Sigmoid colon (tissue), 4 donors: ENCODE data around the gene PLCH2.

Experiments
- EP300 ChIP-seq, 4 donors: sonication (generic); formaldehyde crosslinking; IDR thresholded peaks; one replicate each; pipeline ENCODE4 v1.6.1; 2017; ENCODE audit warnings: antibody characterized with exemption in 4 of 4
- POLR2A ChIP-seq, 2 donors: fragments of 450-650 bp; IDR thresholded peaks; one replicate each; pipeline ENCODE4 v1.6.1; 2016; ENCODE audit warnings: antibody characterized with exemption in 2 of 2, mild to moderate bottlenecking in 2 of 2, moderate library complexity in 2 of 2
- POLR2AphosphoS5 ChIP-seq, 4 donors: sonication (generic); formaldehyde crosslinking; IDR thresholded peaks; one replicate each; pipeline ENCODE4 v1.6.1; 2017; ENCODE audit warnings: antibody characterized with exemption in 4 of 4
- TF ChIP-seq, protein P1 (sequence below), 4 experiments: fragments of 450-650 bp in 3 of 4; fragments of 200-600 bp in 1 of 4; IDR thresholded peaks; one replicate each; pipeline ENCODE4 v1.5.1; 2016 to 2019; ENCODE audit warnings: antibody characterized with exemption in 4 of 4, mild to moderate bottlenecking in 3 of 4, moderate library complexity in 2 of 4

GRCh38 chr1:2429780-2430591 is 46.1 kb upstream of the PLCH2 start:
- TF ChIP-seq, protein P1, sequence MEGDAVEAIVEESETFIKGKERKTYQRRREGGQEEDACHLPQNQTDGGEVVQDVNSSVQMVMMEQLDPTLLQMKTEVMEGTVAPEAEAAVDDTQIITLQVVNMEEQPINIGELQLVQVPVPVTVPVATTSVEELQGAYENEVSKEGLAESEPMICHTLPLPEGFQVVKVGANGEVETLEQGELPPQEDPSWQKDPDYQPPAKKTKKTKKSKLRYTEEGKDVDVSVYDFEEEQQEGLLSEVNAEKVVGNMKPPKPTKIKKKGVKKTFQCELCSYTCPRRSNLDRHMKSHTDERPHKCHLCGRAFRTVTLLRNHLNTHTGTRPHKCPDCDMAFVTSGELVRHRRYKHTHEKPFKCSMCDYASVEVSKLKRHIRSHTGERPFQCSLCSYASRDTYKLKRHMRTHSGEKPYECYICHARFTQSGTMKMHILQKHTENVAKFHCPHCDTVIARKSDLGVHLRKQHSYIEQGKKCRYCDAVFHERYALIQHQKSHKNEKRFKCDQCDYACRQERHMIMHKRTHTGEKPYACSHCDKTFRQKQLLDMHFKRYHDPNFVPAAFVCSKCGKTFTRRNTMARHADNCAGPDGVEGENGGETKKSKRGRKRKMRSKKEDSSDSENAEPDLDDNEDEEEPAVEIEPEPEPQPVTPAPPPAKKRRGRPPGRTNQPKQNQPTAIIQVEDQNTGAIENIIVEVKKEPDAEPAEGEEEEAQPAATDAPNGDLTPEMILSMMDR (IDR thresholded peaks at IDR 0.05), result no peak
- TF ChIP-seq POLR2AphosphoS5 (IDR thresholded peaks at IDR 0.05) (no peak), EP300 (IDR thresholded peaks at IDR 0.05) (no peak), POLR2A (IDR thresholded peaks at IDR 0.05) (no peak)
